Activated T-cell treated with anti-CD3 and anti-CD28 coated beads, Interleukin-2, amount 50 U/mL, for 72 hours (primary cell): ENCODE measurements around the gene CDH4. TPM values are rescaled to one million over a fixed set of nuclear protein-coding genes. Genes with fewer than 3 reads are reported as not detected.

Source experiments
- ATAC-seq, 2 donors: fragments of 150-1000 bp; cut with Tn5 transposase; replicated peaks in 1 of 2; 2 replicates each; pipeline ENCODE4 v1.10.0; 2021; ENCODE audit warnings: moderate library complexity in 2 of 2, mild to moderate bottlenecking in 1 of 2
- DNase-seq, 2 donors: peaks; one replicate each; pipeline ENCODE4 v3.0.0; 2021 to 2022; ENCODE audit warnings: mixed read lengths in 1 of 2
- H3K27ac Mint-ChIP-seq: one replicate; pipeline ENCODE4 v1.8.0; 2022; ENCODE audit warnings: mild to moderate bottlenecking, moderate library complexity, mixed read lengths
- H3K27me3 Mint-ChIP-seq: one replicate; pipeline ENCODE4 v1.8.0; 2022; ENCODE audit warnings: low read depth, mixed read lengths
- H3K36me3 Mint-ChIP-seq, 2 donors: one replicate each; pipeline ENCODE4 v1.8.0; 2022; ENCODE audit warnings: mixed read lengths in 2 of 2, mild to moderate bottlenecking in 1 of 2; ENCODE audit not compliant: insufficient read depth in 2 of 2
- H3K4me1 Mint-ChIP-seq: one replicate; pipeline ENCODE4 v1.8.0; 2022; ENCODE audit warnings: low read depth, mixed read lengths
- H3K4me3 Mint-ChIP-seq, 2 donors: one replicate each; pipeline ENCODE4 v1.8.0; 2022; ENCODE audit warnings: mild to moderate bottlenecking in 2 of 2, mixed read lengths in 2 of 2, moderate library complexity in 2 of 2
- H3K9me3 Mint-ChIP-seq, 2 donors: one replicate each; pipeline ENCODE4 v1.8.0; 2022; ENCODE audit warnings: mixed read lengths in 2 of 2
- total RNA-seq, 2 donors: library from RNA; stranded (reverse); gene quantifications; one replicate each; pipeline ENCODE4 v1.2.3, GENCODE V29; 2022

CDH4 gene
- total RNA-seq, 2 donors from 2014 or later, result 0.17 to 0.35 TPM

GRCh38 chr20:61710108-61710507 lies 458.0 kb downstream of the CDH4 start:
- Mint-ChIP-seq H3K9me3 (peaks cover 0 to 3% of the 10 kb centered on the region in 2 donors), H3K4me1 (no peaks in the 10 kb centered on the region), H3K27ac (no peak overlapping the region)

GRCh38 chr20:61712688-61713087 lies 460.6 kb downstream of the CDH4 start:
- ATAC-seq, result no peak
- Mint-ChIP-seq H3K9me3 (peaks cover 0 to 3% of the 10 kb centered on the region in 2 donors), H3K4me1 (no peaks in the 10 kb centered on the region), H3K27ac (no peak overlapping the region), H3K27me3 (no peaks in the 10 kb centered on the region), H3K4me3 (no peak overlapping the region), H3K36me3 (peaks cover 0 to 3% of the 10 kb centered on the region in 2 donors)
- no peak for DNase-seq

More at GRCh38 chr20:61710108-61710507, 458.0 kb downstream of the CDH4 start:
- DNase-seq (no peak), ATAC-seq (no peak)
- Mint-ChIP-seq H3K4me3 (no peak overlapping the region), H3K27me3 (no peaks in the 10 kb centered on the region), H3K36me3 (peaks cover 0 to 3% of the 10 kb centered on the region in 2 donors)

GRCh38 chr20:61718361-61719005 lies 466.4 kb downstream of the CDH4 start:
- ATAC-seq (no peak), DNase-seq (no peak)
- Mint-ChIP-seq H3K9me3 (no peaks in the 10 kb centered on the region), H3K4me3 (peak overlapping the region; percentile 26 to 91), H3K4me1 (peaks cover 15% of the 10 kb centered on the region), H3K27me3 (no peaks in the 10 kb centered on the region), H3K27ac (peak overlapping the region; percentile 81), H3K36me3 (no peaks in the 10 kb centered on the region)

- Mint-ChIP-seq H3K27ac (peak overlapping the region; percentile 81), H3K4me1 (peaks cover 15% of the 10 kb centered on the region), H3K36me3 (no peaks in the 10 kb centered on the region), H3K27me3 (no peaks in the 10 kb centered on the region), H3K9me3 (no peaks in the 10 kb centered on the region), H3K4me3 (peak overlapping the region; percentile 74 to 91)
- peak; percentile 43 to 46 for DNase-seq
- peak; percentile 76 to 79 for ATAC-seq
Measured at GRCh38 chr20:61719691-61720347, 467.8 kb downstream of the CDH4 start.

GRCh38 chr20:61720348-61720696 lies 468.3 kb downstream of the CDH4 start:
- Mint-ChIP-seq H3K9me3 (no peaks in the 10 kb centered on the region), H3K4me1 (peaks cover 15% of the 10 kb centered on the region), H3K27me3 (no peaks in the 10 kb centered on the region), H3K36me3 (no peaks in the 10 kb centered on the region), H3K4me3 (peak overlapping the region; percentile 74 to 91), H3K27ac (no peak overlapping the region)
- DNase-seq (no peak), ATAC-seq (no peak)

GRCh38 chr20:61722146-61722678 lies 470.2 kb downstream of the CDH4 start:
- Mint-ChIP-seq H3K27ac (no peak overlapping the region), H3K27me3 (no peaks in the 10 kb centered on the region), H3K4me1 (peaks cover 15% of the 10 kb centered on the region), H3K36me3 (no peaks in the 10 kb centered on the region), H3K9me3 (no peaks in the 10 kb centered on the region), H3K4me3 (no peak overlapping the region)
- DNase-seq, result no peak
- ATAC-seq, result no peak

GRCh38 chr20:61723529-61724257 lies 471.6 kb downstream of the CDH4 start:
- peaks cover 14% of the 10 kb centered on the region for H3K4me1 Mint-ChIP-seq
- H3K27me3 Mint-ChIP-seq, result no peaks in the 10 kb centered on the region
- no peaks in the 10 kb centered on the region for H3K36me3 Mint-ChIP-seq
- no peak overlapping the region for H3K4me3 Mint-ChIP-seq
- H3K9me3 Mint-ChIP-seq, result no peaks in the 10 kb centered on the region
- DNase-seq (no peak), ATAC-seq (no peak)
- no peak overlapping the region for H3K27ac Mint-ChIP-seq

GRCh38 chr20:61724376-61724775 lies 472.3 kb downstream of the CDH4 start:
- DNase-seq (no peak), ATAC-seq (no peak)
- H3K27ac Mint-ChIP-seq, result no peak overlapping the region
- H3K36me3 Mint-ChIP-seq, result no peaks in the 10 kb centered on the region
- H3K4me1 Mint-ChIP-seq, result peaks cover 8% of the 10 kb centered on the region
- H3K27me3 Mint-ChIP-seq, result no peaks in the 10 kb centered on the region
- no peak overlapping the region for H3K4me3 Mint-ChIP-seq
- no peaks in the 10 kb centered on the region for H3K9me3 Mint-ChIP-seq

- DNase-seq (no peak), ATAC-seq (no peak)
- H3K27me3 Mint-ChIP-seq, result no peaks in the 10 kb centered on the region
- no peak overlapping the region for H3K27ac Mint-ChIP-seq
- no peak overlapping the region for H3K4me3 Mint-ChIP-seq
- H3K36me3 Mint-ChIP-seq, result no peaks in the 10 kb centered on the region
- H3K4me1 Mint-ChIP-seq, result peaks cover under 1% of the 10 kb centered on the region
- H3K9me3 Mint-ChIP-seq, result no peaks in the 10 kb centered on the region
Measured at GRCh38 chr20:61725145-61725544, 473.1 kb downstream of the CDH4 start.

- H3K4me3 Mint-ChIP-seq, result no peak overlapping the region
- H3K36me3 Mint-ChIP-seq, result no peaks in the 10 kb centered on the region
- H3K27me3 Mint-ChIP-seq, result no peaks in the 10 kb centered on the region
- no peaks in the 10 kb centered on the region for H3K9me3 Mint-ChIP-seq
- H3K4me1 Mint-ChIP-seq, result no peaks in the 10 kb centered on the region
- DNase-seq, result no peak
- H3K27ac Mint-ChIP-seq, result no peak overlapping the region
- ATAC-seq, result no peak
Measured at GRCh38 chr20:61725966-61726365, 473.9 kb downstream of the CDH4 start.

GRCh38 chr20:61726979-61727378 lies 474.9 kb downstream of the CDH4 start:
- Mint-ChIP-seq H3K27ac (no peak overlapping the region), H3K27me3 (no peaks in the 10 kb centered on the region), H3K9me3 (no peaks in the 10 kb centered on the region), H3K36me3 (no peaks in the 10 kb centered on the region), H3K4me3 (no peak overlapping the region), H3K4me1 (no peaks in the 10 kb centered on the region)
- no peak for ATAC-seq
- DNase-seq, result no peak

- ATAC-seq (no peak), DNase-seq (no peak)
- no peaks in the 10 kb centered on the region for H3K36me3 Mint-ChIP-seq
- no peaks in the 10 kb centered on the region for H3K27me3 Mint-ChIP-seq
- H3K9me3 Mint-ChIP-seq, result no peaks in the 10 kb centered on the region
- no peak overlapping the region for H3K4me3 Mint-ChIP-seq
- H3K27ac Mint-ChIP-seq, result no peak overlapping the region
- H3K4me1 Mint-ChIP-seq, result no peaks in the 10 kb centered on the region
Measured at GRCh38 chr20:61727761-61728160, 475.7 kb downstream of the CDH4 start.

GRCh38 chr20:61728326-61728725 lies 476.3 kb downstream of the CDH4 start:
- Mint-ChIP-seq H3K27me3 (no peaks in the 10 kb centered on the region), H3K4me1 (no peaks in the 10 kb centered on the region), H3K9me3 (no peaks in the 10 kb centered on the region), H3K27ac (no peak overlapping the region), H3K4me3 (no peak overlapping the region), H3K36me3 (no peaks in the 10 kb centered on the region)
- ATAC-seq (no peak), DNase-seq (no peak)
